DOHH2 (cell line): ENCODE data around the gene DENND11.

ENCODE experiments used
- CTCF ChIP-seq: fragments of 200-600 bp; sonication (generic); IDR thresholded peaks from one replicate; pipeline ENCODE4 v1.5.1; 2014; ENCODE audit warnings: antibody characterized with exemption, mild to moderate bottlenecking, low read depth, low read length; ENCODE audit not compliant: poor library complexity, severe bottlenecking
- EZH2phosphoT487 ChIP-seq: fragments of 200-600 bp; sonication (generic); IDR thresholded peaks from 2 replicates; pipeline ENCODE4 v1.6.1; 2017; ENCODE audit warnings: borderline replicate concordance, mild to moderate bottlenecking, antibody characterized with exemption, low read length, moderate library complexity, mixed read lengths

GRCh38 chr7:141713890-141714289, 11.9 kb upstream of the DENND11 start:
- TF ChIP-seq CTCF (no peak), EZH2phosphoT487 (no peak)
